Measurements from ENCODE around the gene KCNJ14.

- no peak for TF ChIP-seq POLR2A (IDR thresholded peaks at IDR 0.05)
- TF ChIP-seq, protein P1, sequence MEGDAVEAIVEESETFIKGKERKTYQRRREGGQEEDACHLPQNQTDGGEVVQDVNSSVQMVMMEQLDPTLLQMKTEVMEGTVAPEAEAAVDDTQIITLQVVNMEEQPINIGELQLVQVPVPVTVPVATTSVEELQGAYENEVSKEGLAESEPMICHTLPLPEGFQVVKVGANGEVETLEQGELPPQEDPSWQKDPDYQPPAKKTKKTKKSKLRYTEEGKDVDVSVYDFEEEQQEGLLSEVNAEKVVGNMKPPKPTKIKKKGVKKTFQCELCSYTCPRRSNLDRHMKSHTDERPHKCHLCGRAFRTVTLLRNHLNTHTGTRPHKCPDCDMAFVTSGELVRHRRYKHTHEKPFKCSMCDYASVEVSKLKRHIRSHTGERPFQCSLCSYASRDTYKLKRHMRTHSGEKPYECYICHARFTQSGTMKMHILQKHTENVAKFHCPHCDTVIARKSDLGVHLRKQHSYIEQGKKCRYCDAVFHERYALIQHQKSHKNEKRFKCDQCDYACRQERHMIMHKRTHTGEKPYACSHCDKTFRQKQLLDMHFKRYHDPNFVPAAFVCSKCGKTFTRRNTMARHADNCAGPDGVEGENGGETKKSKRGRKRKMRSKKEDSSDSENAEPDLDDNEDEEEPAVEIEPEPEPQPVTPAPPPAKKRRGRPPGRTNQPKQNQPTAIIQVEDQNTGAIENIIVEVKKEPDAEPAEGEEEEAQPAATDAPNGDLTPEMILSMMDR (IDR thresholded peaks at IDR 0.05), result no peak
Observed at GRCh38 chr19:48455908-48456562, 661 bp downstream of the KCNJ14 start.

All from esophagus squamous epithelium (tissue), 4 donors.